Stimulated activated memory B cell treated with anti-CD40 and anti-IgM and Interleukin-4, amounts not matched to agents 10 μg/mL and 1 μg/mL and 100 μg/mL, for 72 hours (primary cell): Measurements from ENCODE around the gene DPF3.

Experiments
- ATAC-seq: fragments of 150-1000 bp; cut with Tn5 transposase; 2 replicates; pipeline ENCODE4 v1.10.0; 2021
- H3K27ac Mint-ChIP-seq: one replicate; pipeline ENCODE4 v1.8.0; 2022; ENCODE audit warnings: mild to moderate bottlenecking, mixed read lengths
- H3K27me3 Mint-ChIP-seq: one replicate; pipeline ENCODE4 v1.8.0; 2022; ENCODE audit warnings: mixed read lengths
- H3K36me3 Mint-ChIP-seq: one replicate; pipeline ENCODE4 v1.8.0; 2022; ENCODE audit warnings: mixed read lengths
- H3K4me1 Mint-ChIP-seq: one replicate; pipeline ENCODE4 v1.8.0; 2022; ENCODE audit warnings: mixed read lengths
- H3K4me3 Mint-ChIP-seq: one replicate; pipeline ENCODE4 v1.8.0; 2022; ENCODE audit warnings: mild to moderate bottlenecking, moderate library complexity, mixed read lengths
- H3K9me3 Mint-ChIP-seq: one replicate; pipeline ENCODE4 v1.8.0; 2022; ENCODE audit warnings: mixed read lengths

The DPF3 gene

GRCh38 chr14:72736786-72737559 lies 156.9 kb downstream of the DPF3 start:
- H3K36me3 Mint-ChIP-seq, result no peaks in the 10 kb centered on the region
- H3K27me3 Mint-ChIP-seq, result no peaks in the 10 kb centered on the region
- no peak for ATAC-seq
- peaks cover 16% of the 10 kb centered on the region for H3K4me1 Mint-ChIP-seq
- no peaks in the 10 kb centered on the region for H3K9me3 Mint-ChIP-seq
- no peak overlapping the region for H3K4me3 Mint-ChIP-seq
- no peak overlapping the region for H3K27ac Mint-ChIP-seq

GRCh38 chr14:72736308-72736707 lies 157.6 kb downstream of the DPF3 start:
- Mint-ChIP-seq H3K4me1 (peaks cover 16% of the 10 kb centered on the region), H3K36me3 (peaks cover 2% of the 10 kb centered on the region), H3K9me3 (no peaks in the 10 kb centered on the region), H3K27ac (no peak overlapping the region), H3K4me3 (no peak overlapping the region), H3K27me3 (no peaks in the 10 kb centered on the region)
- ATAC-seq, result no peak

GRCh38 chr14:72732022-72732780 lies 161.7 kb downstream of the DPF3 start:
- peaks cover 16% of the 10 kb centered on the region for H3K4me1 Mint-ChIP-seq
- H3K27me3 Mint-ChIP-seq, result no peaks in the 10 kb centered on the region
- no peak overlapping the region for H3K4me3 Mint-ChIP-seq
- ATAC-seq, result no peak
- peak overlapping the region; percentile 74 for H3K27ac Mint-ChIP-seq
- no peaks in the 10 kb centered on the region for H3K9me3 Mint-ChIP-seq
- peaks cover 33% of the 10 kb centered on the region for H3K36me3 Mint-ChIP-seq

- Mint-ChIP-seq H3K9me3 (no peaks in the 10 kb centered on the region), H3K27ac (peak overlapping the region; percentile 74), H3K4me1 (peaks cover 16% of the 10 kb centered on the region), H3K4me3 (no peak overlapping the region), H3K36me3 (peaks cover 38% of the 10 kb centered on the region), H3K27me3 (no peaks in the 10 kb centered on the region)
- no peak for ATAC-seq
Observed at GRCh38 chr14:72731252-72732020, 162.5 kb downstream of the DPF3 start.

GRCh38 chr14:72730468-72730867 lies 163.4 kb downstream of the DPF3 start:
- no peak overlapping the region for H3K4me3 Mint-ChIP-seq
- H3K27ac Mint-ChIP-seq, result no peak overlapping the region
- ATAC-seq, result no peak
- H3K4me1 Mint-ChIP-seq, result peaks cover 16% of the 10 kb centered on the region
- H3K27me3 Mint-ChIP-seq, result no peaks in the 10 kb centered on the region
- no peaks in the 10 kb centered on the region for H3K9me3 Mint-ChIP-seq
- peaks cover 38% of the 10 kb centered on the region for H3K36me3 Mint-ChIP-seq

GRCh38 chr14:72726444-72726843 lies 167.5 kb downstream of the DPF3 start:
- Mint-ChIP-seq H3K27me3 (no peaks in the 10 kb centered on the region), H3K9me3 (no peaks in the 10 kb centered on the region), H3K27ac (no peak overlapping the region), H3K4me1 (peaks cover 13% of the 10 kb centered on the region), H3K36me3 (peaks cover 45% of the 10 kb centered on the region), H3K4me3 (no peak overlapping the region)
- ATAC-seq, result no peak

- H3K9me3 Mint-ChIP-seq, result no peaks in the 10 kb centered on the region
- ATAC-seq, result no peak
- H3K4me3 Mint-ChIP-seq, result no peak overlapping the region
- peaks cover 14% of the 10 kb centered on the region for H3K4me1 Mint-ChIP-seq
- H3K36me3 Mint-ChIP-seq, result peaks cover 29% of the 10 kb centered on the region
- H3K27ac Mint-ChIP-seq, result no peak overlapping the region
- no peaks in the 10 kb centered on the region for H3K27me3 Mint-ChIP-seq
Observed at GRCh38 chr14:72723858-72724530, 169.9 kb downstream of the DPF3 start.

GRCh38 chr14:72722201-72722785 lies 171.6 kb downstream of the DPF3 start:
- Mint-ChIP-seq H3K4me3 (no peak overlapping the region), H3K9me3 (no peaks in the 10 kb centered on the region), H3K36me3 (peaks cover 13% of the 10 kb centered on the region), H3K27ac (no peak overlapping the region), H3K27me3 (no peaks in the 10 kb centered on the region), H3K4me1 (peaks cover 17% of the 10 kb centered on the region)
- ATAC-seq, result no peak

GRCh38 chr14:72721083-72721482 lies 172.8 kb downstream of the DPF3 start:
- H3K9me3 Mint-ChIP-seq, result no peaks in the 10 kb centered on the region
- peaks cover 7% of the 10 kb centered on the region for H3K36me3 Mint-ChIP-seq
- peaks cover 29% of the 10 kb centered on the region for H3K4me1 Mint-ChIP-seq
- H3K27ac Mint-ChIP-seq, result no peak overlapping the region
- H3K27me3 Mint-ChIP-seq, result no peaks in the 10 kb centered on the region
- H3K4me3 Mint-ChIP-seq, result no peak overlapping the region
- no peak for ATAC-seq

- H3K9me3 Mint-ChIP-seq, result no peaks in the 10 kb centered on the region
- H3K36me3 Mint-ChIP-seq, result peaks cover 4% of the 10 kb centered on the region
- ATAC-seq, result no peak
- peak overlapping the region; percentile 65 for H3K27ac Mint-ChIP-seq
- no peaks in the 10 kb centered on the region for H3K27me3 Mint-ChIP-seq
- peaks cover 52% of the 10 kb centered on the region for H3K4me1 Mint-ChIP-seq
- H3K4me3 Mint-ChIP-seq, result no peak overlapping the region
Observed at GRCh38 chr14:72717220-72717619, 176.7 kb downstream of the DPF3 start.

- H3K27ac Mint-ChIP-seq, result peak overlapping the region; percentile 65
Observed at GRCh38 chr14:72716476-72716875, 177.4 kb downstream of the DPF3 start.

GRCh38 chr14:72715850-72716228 lies 178.1 kb downstream of the DPF3 start:
- Mint-ChIP-seq H3K27ac (peak overlapping the region; percentile 65), H3K9me3 (no peaks in the 10 kb centered on the region), H3K36me3 (peaks cover 13% of the 10 kb centered on the region), H3K27me3 (no peaks in the 10 kb centered on the region), H3K4me3 (no peak overlapping the region), H3K4me1 (peaks cover 51% of the 10 kb centered on the region)
- peak; percentile 32 for ATAC-seq

More at GRCh38 chr14:72716476-72716875, 177.4 kb downstream of the DPF3 start:
- Mint-ChIP-seq H3K4me3 (no peak overlapping the region), H3K36me3 (peaks cover 7% of the 10 kb centered on the region), H3K4me1 (peaks cover 52% of the 10 kb centered on the region), H3K27me3 (no peaks in the 10 kb centered on the region), H3K9me3 (no peaks in the 10 kb centered on the region)
- no peak for ATAC-seq

- peak; percentile 56 for ATAC-seq
- Mint-ChIP-seq H3K27ac (peak overlapping the region; percentile 65), H3K36me3 (peaks cover 14% of the 10 kb centered on the region), H3K9me3 (no peaks in the 10 kb centered on the region), H3K4me1 (peaks cover 51% of the 10 kb centered on the region), H3K27me3 (no peaks in the 10 kb centered on the region), H3K4me3 (no peak overlapping the region)
Observed at GRCh38 chr14:72715215-72715849, 178.6 kb downstream of the DPF3 start.

GRCh38 chr14:72714871-72715214 lies 179.1 kb downstream of the DPF3 start:
- peaks cover 51% of the 10 kb centered on the region for H3K4me1 Mint-ChIP-seq
- no peaks in the 10 kb centered on the region for H3K27me3 Mint-ChIP-seq
- peak overlapping the region; percentile 65 for H3K27ac Mint-ChIP-seq
- H3K9me3 Mint-ChIP-seq, result no peaks in the 10 kb centered on the region
- peaks cover 14% of the 10 kb centered on the region for H3K36me3 Mint-ChIP-seq
- peak; percentile 2 for ATAC-seq
- H3K4me3 Mint-ChIP-seq, result no peak overlapping the region
